Ovary (tissue), 9 donors: Measurements from ENCODE around the gene BTLA. TPM values are rescaled to one million over a fixed set of nuclear protein-coding genes. Genes with fewer than 3 reads are reported as not detected.

Source experiments
- DNase-seq, 5 donors: peaks; one replicate each; pipeline ENCODE4 v3.0.0-alpha.2; 2019 to 2020
- H3K27ac ChIP-seq, 2 donors: fragments of 200-600 bp; one replicate each; pipeline versions ENCODE4 v1.5.1 to v1.8.0; 2019 to 2022
- H3K27me3 ChIP-seq: fragments of 200-600 bp; one replicate; pipeline ENCODE4 v1.8.0; 2022
- H3K36me3 ChIP-seq: fragments of 200-600 bp; sonication (generic); one replicate; pipeline ENCODE4 v1.5.1; 2019
- H3K4me1 ChIP-seq: one replicate; pipeline ENCODE4 v1.8.1; 2013; ENCODE audit warnings: mild to moderate bottlenecking, moderate library complexity; ENCODE audit not compliant: insufficient read depth
- H3K4me3 ChIP-seq: fragments of 200-600 bp; sonication (generic); one replicate; pipeline ENCODE4 v1.5.1; 2017
- H3K9me3 ChIP-seq, 2 donors: fragments of 200-600 bp in 1 of 2; sonication (generic) in 1 of 2; one replicate each; pipeline versions ENCODE4 v1.5.1 to v1.8.1; 2013 to 2019; ENCODE audit warnings: mild to moderate bottlenecking in 1 of 2, moderate library complexity in 1 of 2
- CTCF ChIP-seq, 3 donors: fragments of 450-650 bp in 2 of 3; fragments of 200-600 bp in 1 of 3; IDR thresholded peaks; one replicate each; pipeline versions ENCODE4 v1.5.1 to v1.8.0; 2016 to 2022; ENCODE audit warnings: antibody characterized with exemption in 3 of 3, mild to moderate bottlenecking in 1 of 3
- EP300 ChIP-seq: sonication (generic); formaldehyde crosslinking; IDR thresholded peaks from one replicate; pipeline ENCODE4 v1.6.1; 2017; ENCODE audit warnings: antibody characterized with exemption
- POLR2A ChIP-seq: fragments of 450-650 bp; IDR thresholded peaks from one replicate; pipeline ENCODE4 v1.6.1; 2017; ENCODE audit warnings: antibody characterized with exemption, mild to moderate bottlenecking, moderate library complexity
- WGBS, 3 donors: extraction: QIAGEN DNeasy Blood & Tissue Kit in 1 of 3; methylation state at CpG; one replicate each; pipeline versions ENCODE4 v1.1.5 to v1.1.7; 2013 to 2017; 5-methylcytosine and 5-hydroxymethylcytosine counted together
- intact Hi-C, 4 donors: fragments of 100-400 bp; cut with DNase I; formaldehyde crosslinking; loops; one replicate each; pipeline versions ENCODE4 v1.11.0 to v1.15.1; 2022 to 2023
- polyA plus RNA-seq, 2 donors: library from polyadenylated mRNA; stranded (reverse); fragments of 200-250 nt in 1 of 2; fragments of 350-450 nt in 1 of 2; fragmentation: Illumina TruSeq in 1 of 2; extraction: RNeasy Lipid Tissue Mini Kit (QIAGEN cat#74804) in 1 of 2; gene quantifications; one replicate each; pipeline ENCODE4 v1.2.3, GENCODE V29; 2013 to 2014
- total RNA-seq, 7 donors: library from RNA; depleted of rRNA in 2 of 7; stranded (reverse); fragments of >200 nt in 2 of 7; fragmentation: NEBNext Ultra II Directional in 3 of 7; extraction: Animal tissue kit (Norgen Biotek cat#: 25700) in 3 of 7; gene quantifications; one replicate each; pipeline versions ENCODE4 v1.1.0 to v1.2.4, GENCODE V29; 2016 to 2023
- donor health status: DM: no; HTN: no; CAD: no; lungs with moderate emphysema.
- donor health status: DM: no; HTN: no; CAD: no.
- donor health status: Bipolar disorder and iron deficiency.
- donor health status: DM: yes; HTN: yes; CAD: no.
- donor health status: DM: no; HTN: no; CAD: no.
- donor health status: DM: yes; HTN: yes; CAD: no.

BTLA gene
- total and polyA plus RNA-seq, 9 donors, result 0.04 to 0.48 (median 0.17) TPM; not detected in 4

- no peaks in the 10 kb centered on the region for H3K4me1 ChIP-seq
- no peaks in the 10 kb centered on the region for H3K9me3 ChIP-seq
- intact Hi-C loops, result no loop called here
- 47 to 84% (median 47%) methylated on average over 2 of the region's 2 CpGs for WGBS, 3 donors
- no peak overlapping the region for H3K4me3 ChIP-seq
- no peak for DNase-seq
- H3K36me3 ChIP-seq, result no peaks in the 10 kb centered on the region
- no peak overlapping the region for H3K27ac ChIP-seq
- no peak for TF ChIP-seq CTCF (IDR thresholded peaks at IDR 0.05)
- no peak for TF ChIP-seq POLR2A
- no peak for TF ChIP-seq EP300
- H3K27me3 ChIP-seq, result no peaks in the 10 kb centered on the region
Measured at GRCh38 chr3:112460519-112461195, 38.6 kb downstream of the BTLA start.

GRCh38 chr3:112459750-112460149, 39.5 kb downstream of the BTLA start:
- Histone ChIP-seq H3K9me3 (no peaks in the 10 kb centered on the region), H3K27ac (no peak overlapping the region), H3K27me3 (no peaks in the 10 kb centered on the region), H3K36me3 (no peaks in the 10 kb centered on the region), H3K4me3 (no peak overlapping the region), H3K4me1 (no peaks in the 10 kb centered on the region)
- 74 to 97% (median 89%) methylated on average over 1 of the region's 1 CpG for WGBS, 3 donors
- TF ChIP-seq POLR2A (no peak), CTCF (IDR thresholded peaks at IDR 0.05) (no peak)
- intact Hi-C loops, result no loop called here
- no peak for DNase-seq

GRCh38 chr3:112456147-112456546, 43.1 kb downstream of the BTLA start:
- Histone ChIP-seq H3K27me3 (no peaks in the 10 kb centered on the region), H3K27ac (no peak overlapping the region), H3K36me3 (no peaks in the 10 kb centered on the region), H3K9me3 (no peaks in the 10 kb centered on the region), H3K4me3 (no peak overlapping the region), H3K4me1 (no peaks in the 10 kb centered on the region)
- DNase-seq, result no peak
- intact Hi-C loops, result no loop called here
- no peak for TF ChIP-seq POLR2A
- no peak for TF ChIP-seq EP300
- TF ChIP-seq CTCF (IDR thresholded peaks at IDR 0.05), result no peak

- Histone ChIP-seq H3K4me3 (no peak overlapping the region), H3K27ac (no peak overlapping the region), H3K27me3 (no peaks in the 10 kb centered on the region), H3K36me3 (no peaks in the 10 kb centered on the region), H3K4me1 (no peaks in the 10 kb centered on the region), H3K9me3 (no peaks in the 10 kb centered on the region)
- intact Hi-C loops, result no loop called here
- WGBS, 3 donors, result 24 to 83% (median 76%) methylated on average over 1 of the region's 1 CpG
- DNase-seq, result no peak
- TF ChIP-seq CTCF (IDR thresholded peaks at IDR 0.05) (no peak), POLR2A (no peak), EP300 (no peak)
Measured at GRCh38 chr3:112448939-112449338, 50.3 kb downstream of the BTLA start.
